GM21447 (cell line): ENCODE measurements around the gene SELP.
A peak's percentile ranks its signal among the peaks of the same experiment; 100 is the strongest.

Source experiments
- ATAC-seq: cut with Tn5 transposase; IDR thresholded peaks from one replicate; pipeline ENCODE4 v1.9.1; 2021; ENCODE audit not compliant: unreplicated experiment

Gene SELP

DNA sequence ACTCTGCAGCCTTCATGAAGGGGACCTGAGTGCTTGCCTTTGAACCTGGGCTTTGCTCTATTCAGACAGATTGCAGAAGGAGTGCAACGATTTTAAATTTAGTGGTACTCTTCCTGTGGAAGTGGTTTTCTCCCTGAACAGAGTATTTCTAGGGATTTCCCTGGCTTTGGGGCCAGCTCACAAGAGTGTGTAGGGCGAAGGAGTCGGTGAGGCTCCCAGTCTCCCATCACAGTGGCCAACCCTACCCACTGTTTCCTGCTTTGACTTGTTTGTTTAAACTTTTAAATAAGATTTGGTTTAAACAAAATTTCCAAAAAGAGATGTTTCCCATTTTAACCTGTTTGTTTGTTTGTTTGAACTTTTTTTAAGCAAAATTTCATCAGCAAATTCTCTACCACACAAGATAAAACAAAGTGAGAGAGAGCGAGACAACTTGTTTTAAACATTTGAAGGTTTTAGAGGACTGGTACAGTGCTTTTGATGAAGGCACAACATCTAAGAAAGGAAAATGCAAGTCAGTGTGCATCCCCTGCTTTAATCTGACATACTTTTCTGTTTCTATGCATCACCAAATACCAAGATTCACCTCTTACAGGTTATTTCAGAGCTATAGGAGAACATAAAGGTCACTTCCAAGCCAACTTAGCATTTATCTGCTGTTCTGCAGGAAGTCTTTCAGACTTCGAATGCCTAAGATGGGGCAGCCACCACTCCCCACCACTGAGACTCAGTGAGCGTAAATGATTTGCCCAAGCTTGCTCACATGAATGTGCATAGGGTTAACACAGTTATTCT is 6.6 kb downstream of the SELP start:
- no peak for ATAC-seq

DNA sequence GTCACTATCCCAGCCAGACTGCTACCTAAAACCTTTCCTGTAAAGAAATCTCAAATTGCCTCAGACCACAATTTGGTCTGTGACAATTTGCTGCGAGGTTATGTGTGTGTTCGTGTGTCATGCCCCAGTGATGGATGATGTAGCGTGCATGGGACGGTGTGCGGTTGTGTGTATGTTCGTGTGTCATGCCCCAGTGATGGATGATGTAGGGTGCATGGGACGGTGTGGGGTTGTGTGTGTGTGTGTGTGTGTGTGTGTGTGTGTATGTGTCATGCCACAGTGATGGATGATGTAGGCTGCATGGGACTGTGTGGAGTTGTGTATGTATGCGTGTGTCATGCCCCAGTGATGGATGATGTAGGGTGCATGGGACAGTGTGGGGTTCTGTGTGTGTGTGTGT is 9.4 kb downstream of the SELP start:
- no peak for ATAC-seq

GRCh38 chr1:169618367-169618766 is 11.6 kb downstream of the SELP start:
- ATAC-seq = no peak

- no peak for ATAC-seq
These were observed 14.1 kb downstream of the SELP start for GRCh38 chr1:169615803-169616202.

DNA sequence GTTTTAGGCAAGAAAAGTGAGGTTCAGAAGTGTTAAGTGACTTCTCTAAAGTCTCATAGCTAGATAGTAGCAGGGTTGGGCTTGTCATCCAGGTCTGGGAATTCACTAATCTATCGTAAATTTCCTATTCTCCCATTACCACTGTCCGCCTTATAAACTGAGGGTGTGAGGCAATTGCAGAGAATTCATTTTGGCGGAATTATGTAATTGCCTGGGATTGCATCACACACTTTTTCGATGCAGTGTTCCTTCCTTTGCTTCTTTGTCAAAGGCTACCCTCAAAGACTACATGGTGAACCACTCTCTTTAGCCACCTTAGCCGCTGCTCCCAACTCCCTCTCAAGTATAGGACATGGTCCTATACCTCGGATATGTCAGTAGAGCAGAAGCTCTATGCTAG is 19.1 kb downstream of the SELP start:
- ATAC-seq = no peak

DNA sequence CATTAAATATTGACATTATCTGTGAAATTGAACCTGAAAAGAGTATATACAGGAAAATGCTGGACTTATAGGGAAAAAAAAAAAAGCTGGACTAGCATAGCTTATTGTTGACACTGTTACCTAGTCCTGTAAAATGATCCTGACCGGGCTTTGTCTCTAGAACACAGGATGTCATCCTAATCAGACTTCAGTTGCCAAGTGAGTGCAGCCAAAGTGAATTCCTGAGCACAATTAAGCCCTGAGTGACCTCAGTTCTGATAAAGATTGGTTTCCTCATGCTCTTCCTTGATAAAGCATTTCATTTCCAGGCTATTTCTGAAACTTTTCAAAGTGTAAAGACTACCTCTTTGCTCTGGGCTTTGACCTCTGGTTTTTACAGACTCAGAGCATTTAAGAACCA is 19.8 kb downstream of the SELP start:
- no peak for ATAC-seq

GRCh38 chr1:169608226-169608625 is 21.7 kb downstream of the SELP start:
- ATAC-seq = no peak

- ATAC-seq = no peak
These were observed 25.0 kb downstream of the SELP start for GRCh38 chr1:169604781-169605560.

GRCh38 chr1:169601096-169601881 is 28.6 kb downstream of the SELP start:
- ATAC-seq = no peak

DNA sequence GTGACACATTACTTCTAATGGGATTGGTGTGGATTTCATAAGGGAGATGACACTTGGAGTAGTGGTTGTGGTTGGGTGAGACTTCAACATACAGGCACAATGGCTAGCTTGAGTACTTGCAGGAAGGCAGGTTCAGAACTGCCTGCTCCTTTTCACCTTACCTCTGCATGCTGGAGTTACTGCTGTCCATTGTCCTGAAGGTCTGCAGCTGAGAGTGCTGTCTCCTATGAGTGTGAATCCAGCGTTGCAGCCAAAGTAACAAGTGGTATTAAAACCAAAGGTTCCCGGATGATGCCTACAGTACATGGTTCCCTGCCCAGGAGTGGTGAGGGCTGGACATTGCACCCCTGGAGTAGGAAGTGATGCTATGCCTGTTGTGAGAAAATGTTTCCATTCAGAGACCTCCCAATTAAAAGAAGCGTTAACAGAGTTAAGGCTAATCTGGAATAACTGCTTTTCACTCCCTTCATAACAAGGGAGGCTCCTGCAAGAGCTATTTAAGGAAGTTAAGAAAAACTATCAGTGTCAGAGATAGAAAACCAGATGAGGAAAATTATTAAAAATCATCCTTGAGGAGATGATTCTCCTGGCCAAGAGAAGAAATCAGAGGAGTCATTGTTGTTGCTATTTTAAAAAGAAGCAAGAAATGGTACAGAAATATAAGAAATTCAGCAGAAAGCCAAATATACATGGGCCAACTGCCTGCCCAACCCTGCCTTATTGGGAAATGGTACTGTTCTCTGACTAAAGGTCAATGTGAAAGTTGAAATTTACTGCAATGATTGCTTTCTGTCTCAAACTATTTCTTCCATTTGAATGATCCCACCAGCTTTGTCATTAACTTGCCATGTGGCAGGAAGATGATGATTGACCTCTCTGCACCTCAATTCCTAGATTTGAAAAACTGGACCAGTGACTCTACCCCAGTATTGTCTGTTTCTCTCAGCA is 33.9 kb downstream of the SELP start:
- no peak for ATAC-seq

- no peak for ATAC-seq
These were observed 35.5 kb downstream of the SELP start for GRCh38 chr1:169594391-169594790.

DNA sequence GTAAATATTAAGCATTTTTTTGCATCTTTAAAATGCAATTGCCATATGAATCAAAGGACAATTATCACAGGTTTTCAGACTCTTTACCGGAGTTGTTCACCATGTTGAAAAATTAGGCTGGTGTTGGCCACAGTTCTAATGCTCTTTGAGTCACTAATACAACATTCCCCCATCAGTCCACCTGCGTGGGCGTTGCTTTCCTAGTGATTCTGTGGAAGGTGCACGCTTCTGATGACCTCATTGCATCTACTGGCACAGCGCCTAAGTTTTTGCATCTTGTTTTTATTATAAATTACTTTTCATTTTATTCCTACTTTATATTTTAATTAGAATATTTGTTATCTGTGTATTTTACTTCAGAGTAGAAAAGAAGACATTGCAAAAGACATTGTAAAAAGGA is 39.0 kb downstream of the SELP start:
- no peak for ATAC-seq

GRCh38 chr1:169588785-169589485 is 41.0 kb downstream of the SELP start:
- no peak for ATAC-seq

GRCh38 chr1:169588112-169588511 is 41.8 kb downstream of the SELP start:
- no peak for ATAC-seq

DNA sequence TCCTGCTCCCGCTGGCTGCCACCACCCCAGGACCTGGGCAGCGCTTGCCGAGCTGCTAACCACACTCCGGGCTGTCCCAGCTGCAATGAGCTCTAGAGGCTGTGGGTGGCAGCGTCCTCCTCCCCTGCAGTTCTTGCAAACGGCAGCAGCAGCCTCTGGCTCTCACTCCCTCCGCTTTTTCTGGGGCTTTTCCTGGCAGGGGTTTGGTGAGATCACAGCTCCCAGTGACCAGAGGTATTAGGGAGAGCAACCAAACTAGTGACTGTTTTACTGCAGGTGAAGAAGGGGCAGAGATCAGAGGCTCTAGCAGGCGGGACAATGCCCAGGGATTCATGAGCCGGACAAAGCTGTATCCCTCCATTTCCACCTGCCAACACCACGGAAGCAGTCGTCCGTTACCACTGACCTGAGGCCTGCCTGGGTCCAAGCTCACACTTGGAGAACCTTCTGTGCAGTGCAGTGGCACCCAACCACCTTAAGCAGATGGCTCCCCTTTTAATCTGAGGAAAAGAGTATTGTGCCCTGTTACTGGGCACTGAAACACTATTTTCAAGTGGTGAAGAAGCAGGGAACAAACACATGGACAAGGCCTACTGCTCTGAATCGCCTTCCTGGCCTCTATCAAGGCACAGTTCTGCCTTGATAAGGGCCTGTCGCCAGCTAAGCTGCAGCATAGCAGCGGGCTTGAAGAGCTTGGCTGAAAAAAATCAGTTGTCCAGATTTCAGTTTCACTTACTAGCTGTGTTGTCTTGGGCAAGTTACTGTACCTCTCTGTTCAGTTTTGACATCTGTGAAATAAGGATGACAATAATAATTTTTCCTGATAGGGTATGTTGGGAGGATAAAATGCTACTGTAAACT is 43.3 kb downstream of the SELP start, which contains the start of gene F5:
Gene F5 (minus strand): TSS at position 87 of the 861 bp plus-strand sequence. CDS start 95 bp downstream, outside the sequence.
- ATAC-seq = peak; percentile 91

- no peak for ATAC-seq
These were observed 43.9 kb downstream of the SELP start for GRCh38 chr1:169586067-169586394.

GRCh38 chr1:169585181-169585580 is 44.7 kb downstream of the SELP start:
- no peak for ATAC-seq

- ATAC-seq = no peak
These were observed 45.3 kb downstream of the SELP start for GRCh38 chr1:169584483-169585144.
